Activated gamma-delta T cell treated with anti-CD3 and anti-CD28 coated beads, Interleukin-2, amount 50 U/mL, for 16 hours (primary cell): ENCODE results near the gene SPON1.

Source experiments
- DNase-seq: peaks from one replicate; pipeline ENCODE4 v3.0.0-alpha.2; 2020; ENCODE audit warnings: low read depth

The SPON1 gene

DNA sequence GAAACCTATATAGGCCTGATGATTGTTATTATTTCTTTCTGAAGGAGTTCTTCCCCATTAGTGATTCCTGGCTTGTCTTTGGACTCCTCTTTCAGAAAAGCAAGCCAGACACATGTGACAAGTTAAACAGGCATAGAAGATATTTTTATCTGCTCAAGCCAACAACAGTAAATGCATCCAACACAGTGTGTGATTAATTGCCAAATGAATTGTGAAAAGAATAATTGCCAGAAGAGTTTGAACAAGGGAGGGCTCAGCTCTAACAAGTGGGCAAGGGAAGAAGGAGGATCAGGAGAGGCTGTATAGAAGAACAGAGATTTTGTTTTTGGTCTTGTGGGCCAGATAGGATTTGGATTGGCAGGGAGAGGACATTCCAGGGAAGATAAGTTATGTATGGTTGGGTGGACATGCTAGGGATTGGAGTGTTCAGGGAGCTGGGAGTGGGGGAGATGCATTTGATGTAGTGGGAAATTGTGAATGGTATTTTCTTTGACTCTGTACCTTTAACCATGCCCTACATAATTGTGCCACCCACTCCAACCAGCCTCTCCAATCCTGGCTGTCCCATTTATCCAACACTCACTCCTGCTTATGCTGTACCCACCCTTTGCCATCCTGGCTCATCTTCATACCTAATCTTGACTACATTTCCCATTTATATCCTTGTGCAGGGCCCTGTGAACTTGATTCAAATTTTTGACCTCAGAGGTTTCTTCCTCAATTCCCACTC, 223.7 kb downstream of the SPON1 start:
- no peak for DNase-seq

DNA sequence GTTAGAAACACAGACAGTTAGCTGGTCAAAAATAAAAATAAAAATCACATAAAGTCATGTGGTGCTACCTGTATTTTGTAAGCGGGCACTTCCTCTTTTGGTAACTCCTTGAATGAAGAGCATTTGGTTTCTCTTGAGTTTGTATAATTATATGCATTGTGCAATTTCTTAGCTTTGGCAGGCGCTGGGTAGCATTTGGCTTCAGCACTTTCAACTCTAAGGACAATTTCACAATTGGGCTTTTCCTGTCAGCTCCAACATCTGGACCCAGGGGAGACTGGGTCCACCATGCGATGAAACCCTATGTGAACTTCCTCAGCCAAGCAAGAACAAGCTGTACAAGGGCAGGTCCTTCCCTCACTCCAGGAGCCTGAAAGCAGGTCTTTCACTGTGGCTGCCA, 227.4 kb downstream of the SPON1 start:
- DNase-seq: no peak

DNA sequence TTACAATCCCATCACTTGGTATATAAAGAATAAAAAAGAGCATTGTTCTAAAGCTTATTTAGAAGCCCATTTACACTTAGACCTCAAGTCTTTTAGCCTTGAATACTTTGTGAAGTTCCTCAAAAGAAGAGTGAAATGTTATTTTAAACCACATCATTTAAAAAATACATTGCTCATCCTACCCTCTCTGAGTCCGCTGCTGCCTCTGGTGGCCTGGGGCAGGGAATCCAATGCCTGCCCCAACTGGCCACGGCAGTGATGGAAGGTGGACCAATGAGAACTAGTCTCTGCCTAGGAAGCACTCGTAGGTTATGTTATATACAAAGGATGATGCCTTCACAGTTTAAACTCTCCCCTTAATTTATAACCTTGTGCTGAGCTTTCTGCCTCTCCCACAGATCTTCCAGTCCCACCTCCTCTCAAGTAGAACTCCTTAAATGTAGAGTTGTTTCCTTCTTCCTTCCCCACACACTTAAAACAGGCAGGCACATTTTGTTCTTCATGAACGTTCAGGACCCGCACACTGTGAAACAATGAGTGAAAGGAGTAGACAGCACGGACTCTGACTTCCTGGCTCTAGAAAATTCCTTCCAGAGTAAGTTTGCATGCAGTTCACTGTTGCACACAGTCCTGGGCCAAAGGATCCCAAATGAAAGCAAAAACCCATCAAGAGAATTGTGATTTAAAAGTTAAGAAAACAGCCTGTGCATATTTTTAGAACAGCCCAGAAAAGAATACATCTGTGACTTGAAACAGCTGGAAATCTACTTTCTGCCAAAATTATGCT, 228.7 kb downstream of the SPON1 start:
- no peak for DNase-seq

DNA sequence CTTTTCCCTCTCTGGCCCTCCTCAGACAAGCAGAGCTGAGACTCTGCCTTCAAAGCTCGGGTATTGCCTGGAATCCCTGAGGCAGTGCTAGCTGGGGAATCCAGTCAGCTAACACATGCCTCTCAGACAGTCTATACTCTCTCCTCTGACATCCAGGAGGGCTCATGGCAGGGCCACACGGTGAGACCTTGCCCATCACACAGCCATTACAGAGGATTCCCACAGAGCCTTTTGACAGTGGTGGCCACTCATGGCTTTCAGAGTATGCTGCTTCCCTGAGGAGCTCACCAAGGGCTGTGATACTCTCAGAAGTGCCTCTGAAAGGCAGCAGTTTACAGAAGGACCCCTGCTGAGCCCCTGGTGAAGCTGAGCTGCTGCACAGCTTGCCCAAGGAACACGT, 231.1 kb downstream of the SPON1 start:
- no peak for DNase-seq

DNA sequence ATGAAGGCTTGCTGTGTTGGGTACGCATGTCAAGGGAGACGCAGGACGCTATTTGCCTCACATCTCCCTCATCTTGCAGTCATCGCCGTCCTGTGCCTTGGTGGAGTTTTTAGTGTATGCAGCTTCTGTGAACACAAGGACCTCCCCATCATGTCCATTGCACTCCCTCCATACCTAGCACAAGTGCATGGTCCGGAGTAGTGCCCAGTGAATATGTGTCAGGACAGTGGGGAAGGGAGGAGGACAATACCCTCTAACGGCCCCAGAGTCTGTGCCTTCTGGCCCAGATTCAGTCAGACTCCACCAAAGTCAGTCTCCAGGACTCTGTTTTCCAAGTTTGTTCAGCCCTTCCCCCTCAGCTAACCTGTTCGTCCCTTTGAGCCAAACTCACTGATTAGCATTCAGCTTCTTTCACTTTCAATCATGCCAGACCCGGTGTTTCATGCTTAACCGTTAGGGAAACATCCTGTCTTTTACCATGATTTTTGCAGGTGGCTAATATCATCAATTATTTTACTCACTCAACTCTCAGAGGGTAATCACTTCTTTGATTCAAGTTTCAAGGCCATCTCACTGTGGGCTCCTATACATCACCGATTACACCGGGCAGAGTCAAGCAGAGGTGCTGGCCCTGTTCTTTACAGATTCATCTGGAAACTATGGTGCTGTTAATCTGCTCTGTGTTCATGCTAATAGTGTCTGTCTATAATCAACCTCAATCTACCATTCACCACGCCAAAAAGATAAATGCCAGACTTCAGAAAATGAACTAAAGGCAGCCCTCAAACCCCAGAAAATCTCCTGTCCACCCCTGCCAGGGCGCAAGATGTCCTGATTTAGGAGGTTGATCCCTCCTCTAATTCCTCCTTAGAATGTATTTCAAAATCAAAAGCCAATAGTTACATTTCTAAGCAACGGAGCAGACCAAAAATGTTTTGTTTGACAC, 240.0 kb downstream of the SPON1 start:
- DNase-seq: no peak

DNA sequence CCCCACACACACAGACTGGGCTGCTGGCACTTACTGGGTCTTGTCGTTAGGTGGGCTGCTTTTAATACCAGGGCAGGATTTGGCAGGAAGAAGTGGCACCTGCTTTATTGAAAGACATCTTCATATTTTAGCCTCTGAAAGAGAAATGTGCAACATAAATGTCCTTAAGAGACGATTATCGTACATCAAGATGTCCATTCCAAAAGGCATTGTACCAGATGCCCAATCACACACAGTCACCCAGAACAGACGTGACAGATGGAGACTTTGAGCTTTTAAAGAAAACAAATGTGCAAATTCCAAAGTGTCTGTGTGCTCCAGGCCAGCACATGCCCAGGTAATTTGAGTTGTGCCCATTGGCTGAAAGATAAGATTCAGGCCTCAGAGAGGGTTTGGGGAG, 240.8 kb downstream of the SPON1 start:
- no peak for DNase-seq

DNA sequence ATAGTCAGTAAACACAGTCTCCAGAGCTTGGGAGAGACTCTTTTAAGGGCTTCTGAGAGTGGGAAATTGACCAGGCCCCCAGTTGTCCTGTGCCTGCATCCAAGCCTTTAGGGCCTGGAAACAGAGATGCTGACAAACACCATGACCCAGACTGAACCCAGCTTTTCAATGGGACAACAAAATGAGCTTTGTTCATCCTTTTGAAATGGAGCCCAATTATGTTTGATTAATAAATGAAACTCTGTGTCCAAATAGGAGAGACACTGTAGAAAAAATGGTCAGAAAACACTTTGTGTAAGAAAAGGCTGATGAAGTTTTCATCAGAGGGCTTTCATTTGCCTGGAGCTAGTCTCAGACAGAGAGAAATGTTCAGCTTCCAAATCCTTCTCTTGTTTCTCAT, 250.5 kb downstream of the SPON1 start:
- no peak for DNase-seq

DNA sequence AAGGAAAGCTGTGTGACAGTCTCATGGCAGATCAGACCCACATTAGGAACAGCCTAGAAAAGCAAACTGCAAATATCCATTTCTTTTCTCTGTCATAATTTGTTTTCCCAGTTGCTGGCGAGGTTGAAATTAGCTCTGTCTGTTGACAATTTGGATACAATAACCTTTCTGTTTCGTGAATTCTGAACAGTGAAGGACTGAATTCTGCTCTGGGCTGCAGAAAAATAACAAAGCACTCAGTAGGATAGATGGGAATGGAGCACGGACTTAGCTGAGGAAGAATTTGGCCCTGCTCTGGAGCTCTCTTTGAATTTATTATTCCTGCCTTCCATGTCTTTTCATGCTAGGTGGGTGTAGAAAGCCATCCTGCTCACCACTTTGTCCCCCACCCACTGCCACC, 256.2 kb downstream of the SPON1 start:
- DNase-seq: no peak

DNA sequence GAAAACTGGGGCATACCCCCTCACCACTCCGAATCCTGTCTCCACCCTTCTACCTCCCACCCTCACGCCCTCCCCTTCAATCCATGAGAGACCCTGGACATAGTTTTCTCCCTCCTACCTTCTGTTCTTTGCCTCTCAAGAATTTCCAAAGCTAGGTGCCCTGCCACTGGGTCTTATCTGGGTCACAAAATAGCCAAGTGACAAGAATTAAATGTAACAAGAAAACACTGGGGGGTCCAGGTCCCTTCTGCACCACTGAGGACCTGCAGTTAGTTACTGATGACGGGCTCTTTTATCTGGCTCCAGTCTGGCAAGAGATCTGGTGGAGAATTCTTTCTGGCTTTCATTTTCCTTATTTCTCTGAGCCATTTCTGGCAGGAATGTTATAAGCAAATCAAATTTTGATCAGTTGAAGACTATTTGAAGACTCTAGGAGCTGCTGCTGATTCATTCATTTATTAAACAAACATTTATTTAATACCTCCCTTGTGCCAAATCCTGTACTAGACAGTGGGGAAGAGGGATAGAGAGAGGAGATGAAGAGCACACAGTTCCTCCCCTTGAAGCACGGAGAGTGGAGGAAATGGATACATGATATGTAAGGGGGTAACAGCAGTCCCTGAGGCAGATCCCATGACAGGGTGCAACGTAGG, 261.2 kb downstream of the SPON1 start:
- DNase-seq: no peak

DNA sequence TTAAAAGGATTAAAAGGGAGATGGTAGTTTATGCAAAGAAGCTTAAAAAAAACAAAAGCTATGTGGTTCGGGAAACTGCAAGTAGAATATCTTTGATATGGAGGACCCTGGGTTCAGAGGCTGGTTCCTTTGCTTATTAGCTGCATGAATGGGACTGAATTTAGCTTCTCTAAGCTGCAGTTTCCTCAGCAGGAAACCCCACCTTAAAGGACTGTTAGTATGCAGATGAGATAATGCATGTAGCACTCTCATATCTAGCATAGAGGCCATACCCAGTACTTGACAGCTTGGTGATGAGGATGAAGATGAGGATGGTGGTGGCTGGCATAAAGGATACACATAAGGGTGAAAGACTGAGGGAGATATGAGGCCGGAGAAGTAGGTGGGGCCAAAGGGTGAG, 261.9 kb downstream of the SPON1 start:
- no peak for DNase-seq

DNA sequence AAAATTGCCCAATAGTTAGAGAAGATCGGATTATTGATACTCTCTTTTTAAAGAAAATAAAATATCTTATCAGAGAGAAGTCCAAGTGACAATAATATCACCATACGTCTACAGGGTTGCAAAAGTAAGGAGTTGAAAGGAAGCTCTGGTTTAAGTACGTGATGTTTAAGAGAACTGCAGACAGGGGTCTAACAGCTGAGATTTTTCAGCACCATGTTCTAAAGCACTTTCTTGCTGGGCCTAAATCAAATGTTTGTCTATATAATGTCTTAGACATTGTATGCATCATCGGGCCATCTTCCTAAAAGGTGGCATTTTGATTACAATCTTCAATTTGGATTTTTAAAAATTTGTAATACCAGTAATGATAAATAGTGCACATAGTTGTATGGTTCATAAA, 263.1 kb downstream of the SPON1 start:
- DNase-seq: no peak

DNA sequence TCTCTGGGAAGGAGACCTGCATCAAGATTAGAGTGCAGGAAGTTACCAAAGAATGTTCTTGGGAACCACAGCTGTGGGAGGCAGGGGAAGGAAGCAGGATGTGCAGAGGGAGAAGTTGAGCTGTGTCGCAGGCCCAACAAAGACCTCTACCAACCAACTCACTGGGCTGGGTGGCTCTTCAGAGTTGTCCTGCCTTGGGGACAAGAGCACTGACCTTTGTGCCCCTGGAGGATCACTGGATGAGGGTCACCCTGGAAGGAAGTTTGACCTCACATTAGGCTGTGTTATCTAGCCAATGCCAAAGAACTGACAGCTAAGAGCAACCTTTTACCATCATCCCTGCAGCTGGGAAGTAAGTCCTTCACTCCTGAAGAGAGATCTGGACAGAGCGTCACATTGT, 265.8 kb downstream of the SPON1 start:
- no peak for DNase-seq

DNA sequence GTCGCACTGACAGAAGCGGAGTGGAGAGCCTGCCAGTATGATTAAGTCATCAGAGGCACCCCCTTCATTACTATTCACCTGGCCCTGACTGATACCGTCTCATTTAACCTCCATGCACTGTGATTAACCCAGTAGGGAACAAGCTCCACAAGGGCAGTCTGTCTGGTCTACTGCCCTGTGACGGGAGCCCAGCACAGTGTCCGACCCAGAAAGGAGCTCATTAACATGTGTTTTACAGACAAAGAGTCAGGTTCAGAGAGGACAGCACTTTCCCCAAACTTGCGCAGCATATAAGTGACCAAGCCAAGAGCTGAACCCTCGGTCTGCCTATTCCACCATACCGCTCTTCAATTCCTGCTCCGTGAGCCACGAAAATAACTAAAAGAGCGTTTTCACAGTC, 266.9 kb downstream of the SPON1 start:
- no peak for DNase-seq

DNA sequence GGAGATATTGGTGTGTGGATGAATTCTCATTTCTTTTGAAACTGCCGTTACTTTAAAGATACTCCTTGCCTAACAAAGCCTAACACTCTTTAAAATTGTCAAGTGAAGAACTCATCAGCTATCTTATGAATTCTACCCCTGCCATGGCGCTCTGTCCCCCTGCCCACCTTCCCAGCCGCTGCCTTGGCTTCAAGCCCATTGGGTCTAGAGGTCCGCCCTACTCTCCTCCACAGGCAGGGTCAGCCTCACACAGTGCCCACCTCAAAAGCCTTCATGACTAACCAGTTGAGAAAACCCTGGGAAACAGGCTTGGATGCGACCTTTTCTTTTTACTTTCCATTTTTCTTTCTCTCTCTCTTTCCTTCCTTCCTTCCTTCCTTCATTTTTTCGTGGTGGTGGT, 267.9 kb downstream of the SPON1 start:
- no peak for DNase-seq

DNA sequence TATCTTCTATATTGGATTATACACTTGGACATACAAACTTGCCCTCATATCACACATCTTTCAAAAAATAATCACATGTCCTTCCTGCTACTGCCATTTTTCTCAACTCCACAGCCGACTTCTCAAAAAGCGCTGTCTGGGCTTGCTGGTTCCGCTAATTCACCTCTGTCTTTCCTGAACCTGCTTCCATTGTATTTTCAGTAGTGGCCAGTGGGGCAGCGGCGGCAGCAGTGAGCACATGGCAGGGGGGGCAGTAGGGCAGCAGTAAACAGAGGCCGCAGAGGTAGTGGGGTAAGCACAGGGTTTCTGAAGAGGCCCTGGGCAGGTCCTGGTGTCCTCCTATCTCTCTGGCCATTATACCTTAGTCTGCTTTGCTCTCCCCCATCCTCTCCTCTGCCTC, 270.1 kb downstream of the SPON1 start:
- DNase-seq: no peak

DNA sequence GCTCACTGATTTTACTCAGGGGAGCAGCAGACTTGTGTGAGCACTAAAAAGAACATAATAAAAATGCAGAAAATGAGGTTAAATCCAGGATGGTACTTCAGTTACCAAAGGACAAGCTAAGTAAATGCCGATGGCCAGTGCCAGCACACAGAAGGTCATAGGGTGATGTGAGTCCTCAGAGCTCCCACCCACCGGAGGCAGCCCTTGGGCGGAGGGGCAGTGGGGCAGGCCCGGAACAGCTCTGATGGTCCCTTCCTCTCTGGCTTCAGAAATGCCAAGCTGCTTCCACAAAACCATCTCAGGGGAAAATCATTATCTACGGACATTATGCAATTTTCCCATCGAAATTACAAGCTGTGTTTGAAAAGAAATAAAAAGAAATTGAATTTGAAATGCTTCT, 271.9 kb downstream of the SPON1 start:
- no peak for DNase-seq

DNA sequence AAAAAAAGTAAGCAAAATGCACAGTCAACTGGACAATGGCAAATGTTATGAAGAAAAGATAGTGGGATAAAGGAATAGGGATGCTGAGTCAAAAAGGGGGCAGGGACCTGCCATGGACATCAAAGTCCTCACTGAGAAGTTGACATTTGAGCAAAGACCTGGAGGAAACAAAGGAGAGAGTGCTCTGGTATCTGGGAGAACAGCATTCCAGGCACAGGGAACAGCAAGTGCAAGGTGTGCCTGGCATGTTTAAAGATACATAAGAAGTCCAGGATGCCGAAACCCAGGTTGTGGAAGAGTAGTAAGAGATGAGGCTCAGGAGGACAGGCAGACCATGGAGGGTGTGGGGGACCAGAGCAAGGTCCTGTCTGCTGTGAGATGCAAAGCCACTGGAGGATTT, 273.2 kb downstream of the SPON1 start:
- DNase-seq: no peak

DNA sequence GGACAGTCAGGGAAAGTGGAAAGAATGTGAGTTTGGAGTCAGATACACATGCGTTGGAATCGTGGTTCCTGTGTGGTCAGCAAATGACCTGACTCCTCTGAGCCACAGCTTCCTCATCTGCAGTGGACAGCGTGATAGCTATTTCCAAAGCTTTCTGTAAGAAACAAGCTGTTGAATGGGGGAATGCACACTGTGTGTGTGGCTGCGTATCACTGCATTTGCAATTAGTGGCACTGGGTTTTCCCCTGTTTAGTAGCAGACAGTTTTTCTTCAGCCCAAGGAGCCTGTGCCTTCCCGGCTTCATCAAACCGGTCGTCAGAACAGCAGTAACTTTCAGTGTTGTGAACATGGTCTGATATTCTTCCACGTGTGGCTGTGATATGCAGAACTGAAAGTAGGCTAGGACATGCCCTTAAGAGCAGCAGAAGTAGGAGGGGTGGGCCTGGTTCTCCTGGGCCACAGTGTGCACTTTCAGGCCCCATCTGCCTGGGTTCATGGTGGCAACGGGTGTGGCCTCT, 275.0 kb downstream of the SPON1 start:
- DNase-seq: no peak

DNA sequence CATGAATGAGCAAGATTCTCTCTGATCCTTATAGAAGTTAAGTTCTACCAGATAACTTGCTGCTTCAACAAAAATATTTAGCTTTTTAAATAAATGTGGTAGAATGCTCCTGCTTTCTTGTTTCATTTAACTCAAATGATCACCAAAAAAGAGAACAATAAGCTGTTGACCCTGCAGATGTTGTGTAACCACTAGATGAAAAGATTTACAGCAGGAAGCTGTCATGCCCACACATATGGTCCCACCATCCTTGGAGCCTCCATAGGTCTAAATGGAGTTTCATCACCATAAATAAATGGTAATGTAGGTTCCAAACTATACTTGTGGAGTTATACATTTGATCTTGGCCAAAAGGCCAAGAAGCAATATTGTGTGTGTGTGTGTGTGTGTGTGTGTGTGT, 277.7 kb downstream of the SPON1 start:
- DNase-seq: no peak

DNA sequence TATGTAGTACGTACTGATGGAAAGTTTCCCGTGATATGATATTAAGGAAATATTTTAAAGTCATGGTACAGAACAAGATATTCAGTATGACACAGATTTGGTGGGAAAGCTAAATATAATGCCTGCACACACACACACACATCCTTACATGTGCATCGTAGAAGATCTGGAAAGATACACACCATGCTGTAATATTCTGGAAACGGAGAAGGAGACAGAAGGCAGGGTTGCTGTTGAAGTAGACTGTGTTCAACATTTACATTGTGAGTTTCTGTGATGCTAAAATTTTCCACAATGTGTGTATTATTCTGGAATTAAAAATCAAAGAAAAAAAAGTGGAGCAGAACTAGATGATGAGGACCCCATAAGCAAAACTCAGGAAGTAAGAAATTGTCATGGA, 278.4 kb downstream of the SPON1 start:
- no peak for DNase-seq

DNA sequence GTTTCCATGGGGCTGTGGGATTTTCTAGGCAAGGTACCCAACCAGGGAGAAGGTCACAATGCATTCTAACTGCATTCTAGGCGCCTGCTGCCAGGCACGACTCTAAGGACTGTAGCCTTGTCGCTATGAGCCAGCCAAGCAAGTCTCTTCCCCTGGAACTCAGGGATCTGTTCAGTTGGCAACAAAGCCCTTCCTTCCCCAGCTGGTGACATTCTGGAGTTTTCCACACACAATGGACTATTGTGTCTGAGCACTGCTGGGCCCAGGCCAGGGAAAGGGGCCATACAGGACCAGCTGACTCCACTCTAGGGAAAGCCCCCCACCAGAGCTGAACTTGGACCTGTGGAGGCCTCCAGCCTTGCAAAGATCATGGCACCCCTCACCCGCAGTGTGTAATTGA, 279.7 kb downstream of the SPON1 start:
- no peak for DNase-seq

DNA sequence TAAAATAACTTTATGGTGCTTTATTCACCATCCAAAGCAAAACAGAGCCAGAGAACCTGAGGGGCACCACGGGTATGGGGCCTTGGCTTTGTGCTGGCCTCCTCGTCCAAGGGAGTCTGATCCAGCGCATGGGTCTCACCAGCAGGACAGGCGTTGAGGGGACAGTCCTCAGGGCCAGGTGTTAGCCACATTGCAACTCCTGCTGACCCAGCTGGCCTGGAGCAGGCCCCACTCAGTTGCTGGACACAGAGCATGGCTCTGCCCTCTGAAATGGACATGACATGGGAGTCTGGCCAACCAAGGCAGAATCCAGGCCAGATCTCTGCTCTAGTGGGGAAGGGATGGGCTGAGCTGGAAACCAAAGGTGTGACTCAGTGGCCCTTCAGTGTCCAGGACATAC, 280.2 kb downstream of the SPON1 start:
- DNase-seq: no peak
